H1 (cell line): ENCODE measurements around the gene NT5M. TPM values are rescaled to one million over a fixed set of nuclear protein-coding genes. Genes with fewer than 3 reads are reported as not detected.

ENCODE experiments used
- CTCF ChIA-PET: fragments of 300-600 bp; sonication (Branson Sonifier 250); formaldehyde crosslinking; loops from one replicate; lab custom pipeline; 2021; ENCODE audit not compliant: partially characterized antibody; lab: Charles Lee
- POLR2A ChIA-PET: fragments of 300-600 bp; sonication (Branson Sonifier 250); formaldehyde crosslinking; loops from one replicate; lab custom pipeline; 2021; ENCODE audit warnings: inconsistent platforms; ENCODE audit not compliant: partially characterized antibody; lab: Charles Lee
- DNase-seq, 2 experiments: peaks; one replicate each; pipeline versions ENCODE4 v3.0.0 to v3.0.0-alpha.2; 2010 to 2022; ENCODE audit warnings: low spot score in 2 of 2, low read depth in 1 of 2, mixed read lengths in 1 of 2
- FAIRE-seq: peaks from 2 replicates; lab custom pipeline; 2011; peaks lifted over from hg19 to GRCh38; lab: Jason Lieb, UNC
- H2AFZ ChIP-seq: 2 replicates; pipeline ENCODE4 v1.8.1; 2012; ENCODE audit warnings: low read length, inconsistent platforms
- H2AK5ac ChIP-seq: 2 replicates; pipeline ENCODE4 v1.6.1; 2013; ENCODE audit warnings: low read depth, low read length
- H2BK120ac ChIP-seq: replicated peaks from 2 replicates; pipeline ENCODE3; 2013; ENCODE audit warnings: low read depth, low read length, inconsistent platforms
- H2BK12ac ChIP-seq: 2 replicates; pipeline ENCODE4 v1.6.1; 2013; ENCODE audit warnings: low read depth, low read length
- H2BK15ac ChIP-seq: 2 replicates; pipeline ENCODE4 v1.6.1; 2013; ENCODE audit warnings: low read length
- H2BK20ac ChIP-seq: 2 replicates; pipeline ENCODE4 v1.6.1; 2013; ENCODE audit warnings: low read length
- H2BK5ac ChIP-seq: 2 replicates; pipeline ENCODE4 v1.6.1; 2013; ENCODE audit warnings: low read depth, low read length
- H3K14ac ChIP-seq: 2 replicates; pipeline ENCODE4 v1.6.1; 2013; ENCODE audit warnings: inconsistent platforms; ENCODE audit not compliant: insufficient read length
- H3K18ac ChIP-seq: 2 replicates; pipeline ENCODE4 v1.6.1; 2013; ENCODE audit warnings: low read length; ENCODE audit errors: extremely low read depth
- H3K23ac ChIP-seq: 2 replicates; pipeline ENCODE4 v1.6.1; 2013; ENCODE audit warnings: inconsistent platforms; ENCODE audit not compliant: insufficient read length
- H3K23me2 ChIP-seq: 2 replicates; pipeline ENCODE4 v1.6.1; 2013; ENCODE audit warnings: low read depth, low read length
- H3K27ac ChIP-seq: 2 replicates; pipeline ENCODE4 v1.6.1; 2011; ENCODE audit warnings: low read depth, low read length, inconsistent platforms
- H3K27me3 ChIP-seq, 4 experiments: replicated peaks in 1 of 4; 1 replicate in 1 of 4; 2 replicates in 3 of 4; pipeline versions ENCODE4 v1.6.1 to v1.8.1; 2011 to 2013; ENCODE audit warnings: low read length in 3 of 4, mild to moderate bottlenecking in 3 of 4, inconsistent platforms in 2 of 4, mixed read lengths in 2 of 4, moderate library complexity in 1 of 4; ENCODE audit not compliant: control insufficient read depth in 3 of 4, insufficient read depth in 3 of 4; ENCODE audit errors: extremely low read depth in 1 of 4
- H3K36me3 ChIP-seq, 4 experiments: 2 replicates each; pipeline versions ENCODE4 v1.6.1 to v1.8.1; 2011 to 2013; ENCODE audit warnings: mild to moderate bottlenecking in 4 of 4, low read length in 3 of 4, moderate library complexity in 2 of 4, control low read depth in 1 of 4, inconsistent platforms in 1 of 4; ENCODE audit not compliant: insufficient read depth in 4 of 4, control insufficient read depth in 2 of 4
- H3K4ac ChIP-seq: replicated peaks from 2 replicates; pipeline ENCODE3; 2013; ENCODE audit warnings: low read length, low read depth, mixed read lengths, inconsistent platforms; ENCODE audit not compliant: insufficient read length
- H3K4me1 ChIP-seq, 4 experiments: replicated peaks in 1 of 4; 1 replicate in 1 of 4; 2 replicates in 3 of 4; pipeline versions ENCODE4 v1.6.1 to v1.8.1; 2011 to 2013; ENCODE audit warnings: low read length in 3 of 4, inconsistent platforms in 2 of 4, mixed read lengths in 1 of 4; ENCODE audit not compliant: insufficient read depth in 4 of 4, control insufficient read depth in 3 of 4
- H3K4me2 ChIP-seq, 2 experiments: 2 replicates each; pipeline versions ENCODE4 v1.6.1 to v1.8.1; 2011 to 2013; ENCODE audit warnings: low read depth in 2 of 2, low read length in 2 of 2, control low read depth in 1 of 2, inconsistent platforms in 1 of 2, mild to moderate bottlenecking in 1 of 2; ENCODE audit not compliant: insufficient read depth in 1 of 2
- H3K4me3 ChIP-seq, 4 experiments: fragments of 200-600, 300-600 bp in 1 of 4; sonication (generic), shearing (Covaris generic), sonication (Bioruptor Twin) in 1 of 4; 2 replicates each; pipeline versions ENCODE4 v1.5.1 to v1.8.1; 2011 to 2016; ENCODE audit warnings: low read length in 4 of 4, low read depth in 3 of 4, control low read depth in 2 of 4, inconsistent platforms in 2 of 4, mild to moderate bottlenecking in 2 of 4, mixed read lengths in 1 of 4, moderate library complexity in 1 of 4; ENCODE audit not compliant: insufficient read depth in 2 of 4; ENCODE audit errors: extremely low read depth in 1 of 4
- H3K56ac ChIP-seq: replicated peaks from 2 replicates; pipeline ENCODE3; 2013; ENCODE audit warnings: low read depth, mild to moderate bottlenecking, mixed read lengths, low read length, inconsistent platforms; ENCODE audit not compliant: insufficient read length
- H3K79me1 ChIP-seq: 2 replicates; pipeline ENCODE4 v1.6.1; 2013; ENCODE audit warnings: low read depth, low read length, control low read depth
- H3K79me2 ChIP-seq, 2 experiments: 2 replicates each; pipeline versions ENCODE4 v1.6.1 to v1.8.1; 2012 to 2013; ENCODE audit warnings: low read length in 2 of 2, mild to moderate bottlenecking in 2 of 2, inconsistent platforms in 1 of 2; ENCODE audit not compliant: insufficient read depth in 2 of 2, control insufficient read depth in 1 of 2
- H3K9ac ChIP-seq, 4 experiments: replicated peaks in 1 of 4; 1 replicate in 1 of 4; 2 replicates in 3 of 4; pipeline versions ENCODE4 v1.6.1 to v1.8.1; 2011 to 2013; ENCODE audit warnings: low read depth in 3 of 4, low read length in 3 of 4, control low read depth in 2 of 4, mild to moderate bottlenecking in 2 of 4, moderate library complexity in 2 of 4, inconsistent platforms in 1 of 4; ENCODE audit errors: extremely low read depth in 1 of 4
- H3K9me3 ChIP-seq, 2 experiments: 2 replicates each; pipeline versions ENCODE4 v1.6.1 to v1.8.1; 2012 to 2013; ENCODE audit warnings: mild to moderate bottlenecking in 2 of 2, moderate library complexity in 2 of 2, control low read depth in 1 of 2, inconsistent platforms in 1 of 2, low read depth in 1 of 2, low read length in 1 of 2, mixed read lengths in 1 of 2; ENCODE audit not compliant: insufficient read depth in 2 of 2
- H4K20me1 ChIP-seq, 2 experiments: replicated peaks in 1 of 2; 2 replicates each; pipeline versions ENCODE3 to v1.8.1; 2011 to 2013; ENCODE audit warnings: inconsistent platforms in 2 of 2, low read length in 2 of 2, mild to moderate bottlenecking in 1 of 2; ENCODE audit not compliant: insufficient read depth in 2 of 2, control insufficient read depth in 1 of 2
- H4K5ac ChIP-seq: 2 replicates; pipeline ENCODE4 v1.6.1; 2013; ENCODE audit warnings: low read length, low read depth, mixed read lengths, inconsistent platforms; ENCODE audit not compliant: insufficient read length
- H4K8ac ChIP-seq: 2 replicates; pipeline ENCODE4 v1.8.0; 2013; ENCODE audit warnings: mild to moderate bottlenecking, moderate library complexity, low read length, inconsistent platforms; ENCODE audit not compliant: insufficient read depth; ENCODE audit errors: extremely low read depth
- H4K91ac ChIP-seq: replicated peaks from 2 replicates; pipeline ENCODE3; 2013; ENCODE audit warnings: low read length, mixed read lengths, inconsistent platforms; ENCODE audit not compliant: insufficient read length
- RBBP5 ChIP-seq: IDR thresholded peaks from 2 replicates; pipeline ENCODE4 v1.7.1; 2012; ENCODE audit warnings: low read depth, mild to moderate bottlenecking, inconsistent platforms, low read length, moderate library complexity, borderline replicate concordance
- WGBS, 2 experiments: shearing (Covaris generic) in 1 of 2; methylation state at CpG; one replicate each; pipeline versions ENCODE4 v1.1.6 to v1.1.7; 2013 to 2015; ENCODE audit warnings: low lambda C conversion rate in 2 of 2, mixed read lengths in 2 of 2, inconsistent platforms in 1 of 2, low coverage in 1 of 2, missing lambda C conversion rate in 1 of 2; ENCODE audit not compliant: insufficient replicate concordance in 2 of 2, insufficient coverage in 1 of 2, insufficient read length in 1 of 2; ENCODE audit errors: extremely low coverage in 1 of 2, missing lambda C conversion rate in 1 of 2; 5-methylcytosine and 5-hydroxymethylcytosine counted together
- polyA plus RNA-seq, 7 experiments: library from polyadenylated mRNA; depleted of rRNA in 3 of 7; stranded (reverse) in 5 of 7; unstranded in 2 of 7; fragments of >200 nt in 5 of 7; fragments of 200-250 nt in 2 of 7; gene quantifications; 1 replicate in 5 of 7; 2 replicates in 1 of 7; 4 replicates in 1 of 7; pipeline versions ENCODE4 v1.2.1 to v1.2.3, GENCODE V29; 2011 to 2013; ENCODE audit warnings: missing spikeins in 2 of 7, mixed read lengths in 2 of 7
- total RNA-seq: library from RNA; stranded (reverse); fragmentation: NEBNext Ultra II Directional; extraction: Animal tissue kit (Norgen Biotek cat#: 25700); gene quantifications from 2 replicates; pipeline ENCODE4 v1.2.1, GENCODE V29; 2021
- TF ChIP-seq, protein P1 (sequence below): IDR thresholded peaks from 2 replicates; pipeline ENCODE4 v1.6.1; 2011; ENCODE audit warnings: low read depth, mild to moderate bottlenecking, low read length; ENCODE audit not compliant: insufficient read depth

NT5M gene
- total and polyA plus RNA-seq, 2 of the 8 experiments (the other 6 are each of a cell fraction or from before 2014, with no cell fraction given): 7.6 to 18.2 TPM

DNA sequence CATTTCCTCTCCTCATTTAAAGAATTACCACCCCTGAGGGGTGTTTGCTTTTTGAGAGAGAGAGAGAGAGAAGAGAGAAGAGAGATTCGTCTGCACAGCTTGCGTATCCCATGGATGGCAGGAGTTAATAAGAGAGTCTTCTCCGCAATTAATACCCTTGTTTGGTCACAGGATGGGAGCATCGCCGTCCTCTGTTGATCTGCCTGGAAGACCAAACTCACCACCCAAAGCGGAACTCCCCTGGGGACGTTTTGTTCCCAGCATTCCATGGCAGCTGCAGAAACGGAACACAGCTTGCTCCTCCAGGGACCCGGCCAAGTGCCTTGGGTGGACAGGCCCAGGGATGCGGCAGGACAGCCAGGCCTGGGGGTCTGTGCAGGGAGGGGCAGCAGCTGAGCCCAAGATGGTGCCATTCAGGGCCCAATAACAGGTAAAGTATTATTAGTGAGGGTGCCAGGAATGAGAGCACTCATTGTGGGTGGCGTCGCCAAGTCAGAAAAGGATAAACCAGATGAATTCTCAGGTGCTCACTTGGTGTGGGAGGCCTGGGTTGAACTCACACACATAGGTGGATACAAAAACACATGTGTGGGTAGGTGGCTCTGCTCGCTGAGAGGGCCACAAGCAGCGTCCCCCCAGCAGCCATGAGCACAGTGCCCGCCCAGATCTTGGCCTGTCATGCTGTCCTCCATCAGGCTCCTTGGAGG is 83.1 kb downstream of the NT5M start:
- Histone ChIP-seq H3K27ac (no peak overlapping the region), H4K91ac (no peak overlapping the region), H3K4me2 (no peak overlapping the region), H3K4ac (no peak overlapping the region), H2AK5ac (no peak overlapping the region), H3K27me3 (no peaks in the 10 kb centered on the region), H2BK5ac (no peak overlapping the region), H3K9me3 (no peaks in the 10 kb centered on the region), H3K18ac (no peak overlapping the region), H2AFZ (no peak overlapping the region), H4K5ac (no peak overlapping the region), H2BK20ac (no peak overlapping the region), H3K14ac (no peak overlapping the region), H3K36me3 (no peaks in the 10 kb centered on the region), H3K79me2 (no peaks in the 10 kb centered on the region), H4K8ac (no peak overlapping the region), H4K20me1 (peaks cover 0 to 2% of the 10 kb centered on the region in 2 experiments), H3K79me1 (no peaks in the 10 kb centered on the region), H3K23me2 (no peaks in the 10 kb centered on the region; the same call in 1 of the 2 replicates), H3K9ac (no peak overlapping the region), H3K4me3 (no peak overlapping the region), H2BK12ac (no peak overlapping the region), H3K4me1 (no peaks in the 10 kb centered on the region; a peak in 1 of 7 replicates), H2BK15ac (no peak overlapping the region), H3K23ac (no peak overlapping the region), H3K56ac (no peak overlapping the region), H2BK120ac (no peak overlapping the region)
- TF ChIP-seq, protein P1, sequence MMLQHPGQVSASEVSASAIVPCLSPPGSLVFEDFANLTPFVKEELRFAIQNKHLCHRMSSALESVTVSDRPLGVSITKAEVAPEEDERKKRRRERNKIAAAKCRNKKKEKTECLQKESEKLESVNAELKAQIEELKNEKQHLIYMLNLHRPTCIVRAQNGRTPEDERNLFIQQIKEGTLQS: no peak
- TF ChIP-seq RBBP5: no peak
- FAIRE-seq (no peak), DNase-seq (no peak)
- POLR2A ChIA-PET: no interaction called here
- WGBS, 2 experiments: 85% methylated on average over 15 of the region's 15 CpGs; no CpG with 5 or more reads in 1 of the 2 experiments
- CTCF ChIA-PET: interaction anchor here (0.6 to 1.2 kb wide), 7 partner anchors 9 to 561 kb away, joined by 3 to 5 read pairs (median 3); no protein-coding TSS in a partner anchor
